H9 (cell line): Measurements from ENCODE around the gene CABLES2. TPM values are rescaled to one million over a fixed set of nuclear protein-coding genes. Genes with fewer than 3 reads are reported as not detected.

Source experiments
- DNase-seq: peaks from one replicate; pipeline ENCODE4 v3.0.0-alpha.2; 2017
- H2AFZ ChIP-seq: one replicate; pipeline ENCODE4 v1.6.1; 2013; ENCODE audit warnings: mild to moderate bottlenecking, low read length, control low read depth, moderate library complexity
- H2AK5ac ChIP-seq: 2 replicates; pipeline ENCODE4 v1.6.1; 2013; ENCODE audit warnings: low read length, control low read depth, mixed read lengths; ENCODE audit not compliant: insufficient read length
- H2BK120ac ChIP-seq: one replicate; pipeline ENCODE4 v1.6.1; 2013; ENCODE audit warnings: low read depth, mild to moderate bottlenecking, low read length, control low read depth, inconsistent platforms; ENCODE audit not compliant: poor library complexity, severe bottlenecking
- H2BK12ac ChIP-seq: 2 replicates; pipeline ENCODE4 v1.6.1; 2013; ENCODE audit warnings: low read length, control low read depth, mixed read lengths, low read depth; ENCODE audit not compliant: insufficient read length
- H2BK15ac ChIP-seq: 2 replicates; pipeline ENCODE4 v1.6.1; 2013; ENCODE audit warnings: low read depth, low read length, control low read depth
- H2BK20ac ChIP-seq: one replicate; pipeline ENCODE4 v1.6.1; 2013; ENCODE audit warnings: low read depth, mild to moderate bottlenecking, low read length, control low read depth, inconsistent platforms; ENCODE audit not compliant: poor library complexity, severe bottlenecking
- H2BK5ac ChIP-seq: 2 replicates; pipeline ENCODE4 v1.6.1; 2013; ENCODE audit warnings: low read length, control low read depth, mixed read lengths; ENCODE audit not compliant: insufficient read length
- H3K14ac ChIP-seq: 2 replicates; pipeline ENCODE4 v1.6.1; 2013; ENCODE audit warnings: low read length, control low read depth; ENCODE audit not compliant: insufficient read depth
- H3K18ac ChIP-seq: 2 replicates; pipeline ENCODE4 v1.6.1; 2013; ENCODE audit warnings: low read depth, mild to moderate bottlenecking, mixed read lengths, low read length, control low read depth; ENCODE audit not compliant: insufficient read length
- H3K23ac ChIP-seq: 2 replicates; pipeline ENCODE4 v1.6.1; 2013; ENCODE audit warnings: low read length, control low read depth, mixed read lengths, low read depth; ENCODE audit not compliant: insufficient read length
- H3K23me2 ChIP-seq: 2 replicates; pipeline ENCODE4 v1.6.1; 2013; ENCODE audit warnings: low read depth, mild to moderate bottlenecking, mixed read lengths, low read length, control low read depth; ENCODE audit not compliant: insufficient read length, poor library complexity, severe bottlenecking
- H3K27ac ChIP-seq: 2 replicates; pipeline ENCODE4 v1.5.1; 2013; ENCODE audit warnings: low read length, control low read depth, mixed read lengths, low read depth; ENCODE audit not compliant: insufficient read length
- H3K27me3 ChIP-seq: 2 replicates; pipeline ENCODE4 v1.6.1; 2013; ENCODE audit warnings: low read length, control low read depth, inconsistent platforms; ENCODE audit not compliant: insufficient read depth
- H3K4ac ChIP-seq: 2 replicates; pipeline ENCODE4 v1.6.1; 2013; ENCODE audit warnings: low read depth, mild to moderate bottlenecking, control low read depth, inconsistent platforms, low read length, moderate library complexity
- H3K4me1 ChIP-seq: 2 replicates; pipeline ENCODE4 v1.6.1; 2013; ENCODE audit warnings: low read length, control low read depth, inconsistent platforms; ENCODE audit not compliant: insufficient read depth
- H3K4me2 ChIP-seq: 2 replicates; pipeline ENCODE4 v1.6.1; 2013; ENCODE audit warnings: low read length, control low read depth, mixed read lengths; ENCODE audit not compliant: insufficient read length, insufficient read depth
- H3K56ac ChIP-seq: 2 replicates; pipeline ENCODE4 v1.6.1; 2013; ENCODE audit warnings: low read depth, mild to moderate bottlenecking, mixed read lengths, low read length, control low read depth; ENCODE audit not compliant: insufficient read length
- H3K79me1 ChIP-seq: 2 replicates; pipeline ENCODE4 v1.6.1; 2013; ENCODE audit warnings: low read depth, mild to moderate bottlenecking, moderate library complexity, low read length, control low read depth, inconsistent platforms; ENCODE audit not compliant: insufficient read depth, poor library complexity, severe bottlenecking
- H3K79me2 ChIP-seq: 2 replicates; pipeline ENCODE4 v1.6.1; 2013; ENCODE audit warnings: low read length, control low read depth, inconsistent platforms; ENCODE audit not compliant: insufficient read depth
- H3K9ac ChIP-seq: 2 replicates; pipeline ENCODE4 v1.6.1; 2013; ENCODE audit warnings: low read length, control low read depth, mixed read lengths; ENCODE audit not compliant: insufficient read length; ENCODE audit errors: extremely low read depth
- H3K9me3 ChIP-seq: one replicate; pipeline ENCODE4 v1.6.1; 2013; ENCODE audit warnings: low read depth, low read length, inconsistent platforms; ENCODE audit not compliant: control insufficient read depth
- H3T11ph ChIP-seq: one replicate; pipeline ENCODE4 v1.6.1; 2013; ENCODE audit warnings: mild to moderate bottlenecking, low read length, control low read depth, inconsistent platforms
- H4K20me1 ChIP-seq: one replicate; pipeline ENCODE4 v1.6.1; 2013; ENCODE audit not compliant: control insufficient read depth, insufficient read length, insufficient read depth
- H4K5ac ChIP-seq: 2 replicates; pipeline ENCODE4 v1.6.1; 2013; ENCODE audit warnings: low read depth, mild to moderate bottlenecking, mixed read lengths, low read length, control low read depth; ENCODE audit not compliant: insufficient read length
- H4K8ac ChIP-seq: replicated peaks from 2 replicates; pipeline ENCODE4 v1.6.1; 2013; ENCODE audit warnings: low read length, control low read depth, mixed read lengths, low read depth; ENCODE audit not compliant: insufficient read length
- H4K91ac ChIP-seq: 2 replicates; pipeline ENCODE4 v1.6.1; 2013; ENCODE audit warnings: low read depth, mild to moderate bottlenecking, moderate library complexity, mixed read lengths, low read length, control low read depth; ENCODE audit not compliant: insufficient read length
- H3K27ac Mint-ChIP-seq, 3 experiments: 2 replicates in 2 of 3; 3 replicates in 1 of 3; pipeline ENCODE4 v1.8.0; 2020 to 2021; ENCODE audit warnings: mixed read lengths in 3 of 3, mild to moderate bottlenecking in 1 of 3, moderate library complexity in 1 of 3
- H3K27me3 Mint-ChIP-seq: 2 replicates; pipeline ENCODE4 v1.8.0; 2021; ENCODE audit warnings: low read depth, mild to moderate bottlenecking, moderate library complexity, mixed read lengths
- H3K36me3 Mint-ChIP-seq, 3 experiments: 2 replicates in 2 of 3; 3 replicates in 1 of 3; pipeline ENCODE4 v1.8.0; 2020 to 2021; ENCODE audit warnings: low read depth in 3 of 3, mixed read lengths in 3 of 3; ENCODE audit not compliant: insufficient read depth in 1 of 3
- H3K4me1 Mint-ChIP-seq, 2 experiments: 2 replicates each; pipeline ENCODE4 v1.8.0; 2020; ENCODE audit warnings: mixed read lengths in 2 of 2
- H3K4me3 Mint-ChIP-seq, 2 experiments: 2 replicates in 1 of 2; 3 replicates in 1 of 2; pipeline ENCODE4 v1.8.0; 2020 to 2021; ENCODE audit warnings: mild to moderate bottlenecking in 2 of 2, mixed read lengths in 2 of 2, moderate library complexity in 1 of 2
- H3K9me3 Mint-ChIP-seq, 2 experiments: 2 replicates in 1 of 2; 3 replicates in 1 of 2; pipeline ENCODE4 v1.8.0; 2020; ENCODE audit warnings: mild to moderate bottlenecking in 2 of 2, mixed read lengths in 2 of 2, moderate library complexity in 1 of 2
- WGBS: extraction: QIAGEN DNeasy Blood & Tissue Kit; methylation state at CpG from one replicate; pipeline ENCODE4 v1.1.7; 2013; ENCODE audit warnings: missing lambda C conversion rate, low lambda C conversion rate, mixed read lengths; ENCODE audit not compliant: insufficient read length; ENCODE audit errors: extremely low coverage; 5-methylcytosine and 5-hydroxymethylcytosine counted together
- total RNA-seq: library from RNA; stranded (reverse); gene quantifications from 2 replicates; pipeline ENCODE4 v1.2.1, GENCODE V29; 2021
- TF ChIP-seq, protein P1 (sequence below): fragments of 200-600 bp; sonication (generic); conservative IDR thresholded peaks from 3 replicates; pipeline ENCODE4 v1.8.0; 2021; ENCODE audit warnings: antibody characterized with exemption, mild to moderate bottlenecking

Gene CABLES2
- total RNA-seq, 1 experiment from 2014 or later, result 10.8 TPM

DNA sequence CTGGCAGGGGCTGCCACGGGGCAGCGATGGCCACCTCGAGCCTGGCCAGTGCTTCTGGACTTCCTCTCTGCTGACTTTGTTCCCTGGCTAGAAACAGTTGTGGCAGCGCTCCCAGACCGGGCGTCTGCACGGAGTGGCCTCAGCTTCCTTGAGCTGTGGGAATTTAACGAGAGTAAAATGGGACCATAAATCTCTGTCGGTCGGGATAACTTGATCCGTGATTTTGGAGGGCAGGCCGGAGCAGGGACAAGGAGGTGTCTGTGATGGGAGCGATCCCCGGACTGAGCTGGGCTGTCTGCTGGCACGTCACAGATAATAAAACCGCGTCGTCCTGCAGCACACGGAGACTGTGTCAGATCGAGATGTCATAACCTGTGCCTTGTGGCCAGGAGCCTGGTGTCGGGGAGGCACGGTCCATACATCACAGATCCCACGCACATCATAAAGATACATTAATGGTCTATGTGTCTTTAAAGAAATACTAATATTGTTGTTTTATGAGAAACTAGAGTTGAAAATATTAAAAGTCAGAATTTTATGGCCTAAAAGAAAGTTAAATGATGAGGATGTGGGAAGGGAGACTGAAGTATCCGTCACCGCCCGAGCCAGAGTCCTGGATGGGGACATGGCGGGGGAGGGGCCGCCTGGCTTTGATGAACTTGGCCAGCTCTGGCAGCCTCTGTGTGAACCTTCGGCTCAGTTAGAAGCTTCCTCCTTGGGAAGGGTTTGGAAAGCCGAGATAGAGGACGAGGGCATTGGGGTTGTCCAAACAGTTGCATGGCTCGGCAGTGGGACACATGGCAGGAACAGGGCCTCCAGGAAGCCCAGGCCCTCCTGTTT, 26.8 kb upstream of the CABLES2 start:
- H3K36me3 Mint-ChIP-seq, result no peaks in the 10 kb centered on the region
- H3K56ac ChIP-seq, result no peak overlapping the region
- H2AK5ac ChIP-seq, result no peak overlapping the region
- no peak overlapping the region for H3K9ac ChIP-seq
- no peak overlapping the region for H2BK20ac ChIP-seq
- no peak overlapping the region for H2BK12ac ChIP-seq
- no peak overlapping the region for H2BK120ac ChIP-seq
- H3K14ac ChIP-seq, result no peak overlapping the region
- H3K4me3 Mint-ChIP-seq, result no peak overlapping the region
- H3K18ac ChIP-seq, result no peak overlapping the region
- H3T11ph ChIP-seq, result no peak overlapping the region
- no peak overlapping the region for H3K27ac ChIP-seq
- no peak overlapping the region for H4K8ac ChIP-seq
- no peak overlapping the region for H3K4me2 ChIP-seq
- no peak overlapping the region for H3K4ac ChIP-seq
- no CpG with 5 or more reads among the region's 32 CpGs for WGBS
- H3K4me1 Mint-ChIP-seq, result peaks cover 13 to 24% of the 10 kb centered on the region in 2 experiments
- no peak overlapping the region for H3K23ac ChIP-seq
- no peak for DNase-seq
- H3K4me1 ChIP-seq, result peaks cover under 1% of the 10 kb centered on the region; the same call in 1 of the 2 replicates
- H3K27me3 ChIP-seq, result no peaks in the 10 kb centered on the region
- no peaks in the 10 kb centered on the region for H3K23me2 ChIP-seq
- no peak overlapping the region for H4K5ac ChIP-seq
- TF ChIP-seq, protein P1, sequence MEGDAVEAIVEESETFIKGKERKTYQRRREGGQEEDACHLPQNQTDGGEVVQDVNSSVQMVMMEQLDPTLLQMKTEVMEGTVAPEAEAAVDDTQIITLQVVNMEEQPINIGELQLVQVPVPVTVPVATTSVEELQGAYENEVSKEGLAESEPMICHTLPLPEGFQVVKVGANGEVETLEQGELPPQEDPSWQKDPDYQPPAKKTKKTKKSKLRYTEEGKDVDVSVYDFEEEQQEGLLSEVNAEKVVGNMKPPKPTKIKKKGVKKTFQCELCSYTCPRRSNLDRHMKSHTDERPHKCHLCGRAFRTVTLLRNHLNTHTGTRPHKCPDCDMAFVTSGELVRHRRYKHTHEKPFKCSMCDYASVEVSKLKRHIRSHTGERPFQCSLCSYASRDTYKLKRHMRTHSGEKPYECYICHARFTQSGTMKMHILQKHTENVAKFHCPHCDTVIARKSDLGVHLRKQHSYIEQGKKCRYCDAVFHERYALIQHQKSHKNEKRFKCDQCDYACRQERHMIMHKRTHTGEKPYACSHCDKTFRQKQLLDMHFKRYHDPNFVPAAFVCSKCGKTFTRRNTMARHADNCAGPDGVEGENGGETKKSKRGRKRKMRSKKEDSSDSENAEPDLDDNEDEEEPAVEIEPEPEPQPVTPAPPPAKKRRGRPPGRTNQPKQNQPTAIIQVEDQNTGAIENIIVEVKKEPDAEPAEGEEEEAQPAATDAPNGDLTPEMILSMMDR, result no peak
- H3K27ac Mint-ChIP-seq, result no peak overlapping the region
- H3K9me3 Mint-ChIP-seq, result peaks cover 0 to 2% of the 10 kb centered on the region in 2 experiments; a peak in 1 of 5 replicates
- no peaks in the 10 kb centered on the region for H3K9me3 ChIP-seq
- peaks cover 48% of the 10 kb centered on the region for H3K27me3 Mint-ChIP-seq
- no peak overlapping the region for H2BK15ac ChIP-seq
- no peaks in the 10 kb centered on the region for H3K79me2 ChIP-seq
- no peak overlapping the region for H2AFZ ChIP-seq
- no peaks in the 10 kb centered on the region for H3K79me1 ChIP-seq
- H2BK5ac ChIP-seq, result no peak overlapping the region
- no peaks in the 10 kb centered on the region for H4K20me1 ChIP-seq
- H4K91ac ChIP-seq, result no peak overlapping the region
